Measurements from ENCODE around the gene HAUS5. TPM values are rescaled to one million over a fixed set of nuclear protein-coding genes. Genes with fewer than 3 reads are reported as not detected.

HAUS5 gene
- 42.5 and 43.1 TPM in 2 replicates for total RNA-seq

GRCh38 chr19:35612559-35613321 is at the start of gene HAUS5:
Gene HAUS5, plus strand, starts transcription at chr19:35612735. Its CDS starts 60 bp downstream, at chr19:35612795.
- Mint-ChIP-seq H3K27me3 (ENCODE audit: low read depth) (no peaks in the 10 kb centered on the region), H3K4me1 (ENCODE audit: low read depth) (peaks cover 20% of the 10 kb centered on the region), H3K9me3 (peaks cover 8% of the 10 kb centered on the region), H3K36me3 (ENCODE audit: low read depth) (peaks cover 15% of the 10 kb centered on the region), H3K27ac (peak within 1 kb of the TSS; percentile 83), H3K4me3 (ENCODE audit: low read depth) (peak within 1 kb of the TSS; percentile 81)
- DNase-seq (ENCODE audit: low spot score) = peak; percentile 94
- intact Hi-C loops (cut with micrococcal nuclease) = loop anchor here (1.0 kb wide), 3 partner anchors 16 to 67 kb away; partner anchors contain the start of gene TMEM147

DNA sequence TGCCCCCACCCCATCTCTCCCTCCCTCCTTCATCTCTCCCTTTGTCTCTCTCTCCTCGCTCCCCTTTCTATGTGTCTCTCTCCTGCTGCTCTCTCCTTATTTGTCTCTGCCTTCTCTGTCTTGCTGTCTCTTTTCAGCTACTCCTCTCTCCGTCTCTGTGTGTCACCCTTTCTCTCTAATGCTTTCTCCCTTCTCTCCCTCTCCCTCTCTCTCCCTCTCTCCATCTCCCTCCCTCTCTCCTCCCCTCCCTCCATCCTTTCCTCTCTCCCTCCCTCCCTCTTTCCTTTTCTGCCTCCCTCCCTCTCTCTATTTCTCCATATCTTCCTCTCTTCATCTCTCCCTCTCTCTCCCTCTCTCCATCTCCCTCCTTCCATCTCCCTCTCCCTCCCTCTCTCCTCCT is 49.8 kb upstream of the HAUS5 start:
- Mint-ChIP-seq H3K4me1 (ENCODE audit: low read depth) (no peaks in the 10 kb centered on the region), H3K36me3 (ENCODE audit: low read depth) (no peaks in the 10 kb centered on the region), H3K27ac (no peak overlapping the region), H3K27me3 (ENCODE audit: low read depth) (peaks cover 25% of the 10 kb centered on the region), H3K4me3 (ENCODE audit: low read depth) (no peak overlapping the region), H3K9me3 (no peaks in the 10 kb centered on the region)
- DNase-seq (ENCODE audit: low spot score) = no peak
- intact Hi-C loops (cut with micrococcal nuclease) = no loop called here

GRCh38 chr19:35563207-35563829 is 49.2 kb upstream of the HAUS5 start, which contains the start of gene ATP4A:
Gene ATP4A, minus strand, starts transcription at chr19:35563658. Its CDS starts 29 bp downstream, at chr19:35563629.
- no peak within 1 kb of the TSS for H3K4me3 Mint-ChIP-seq (ENCODE audit: low read depth)
- H3K27ac Mint-ChIP-seq = no peak within 1 kb of the TSS
- intact Hi-C loops (cut with micrococcal nuclease) = no loop called here
- peaks cover 23% of the 10 kb centered on the region for H3K27me3 Mint-ChIP-seq (ENCODE audit: low read depth)
- H3K9me3 Mint-ChIP-seq = no peaks in the 10 kb centered on the region
- no peak for DNase-seq (ENCODE audit: low spot score)
- H3K4me1 Mint-ChIP-seq (ENCODE audit: low read depth) = no peaks in the 10 kb centered on the region
- H3K36me3 Mint-ChIP-seq (ENCODE audit: low read depth) = no peaks in the 10 kb centered on the region

DNA sequence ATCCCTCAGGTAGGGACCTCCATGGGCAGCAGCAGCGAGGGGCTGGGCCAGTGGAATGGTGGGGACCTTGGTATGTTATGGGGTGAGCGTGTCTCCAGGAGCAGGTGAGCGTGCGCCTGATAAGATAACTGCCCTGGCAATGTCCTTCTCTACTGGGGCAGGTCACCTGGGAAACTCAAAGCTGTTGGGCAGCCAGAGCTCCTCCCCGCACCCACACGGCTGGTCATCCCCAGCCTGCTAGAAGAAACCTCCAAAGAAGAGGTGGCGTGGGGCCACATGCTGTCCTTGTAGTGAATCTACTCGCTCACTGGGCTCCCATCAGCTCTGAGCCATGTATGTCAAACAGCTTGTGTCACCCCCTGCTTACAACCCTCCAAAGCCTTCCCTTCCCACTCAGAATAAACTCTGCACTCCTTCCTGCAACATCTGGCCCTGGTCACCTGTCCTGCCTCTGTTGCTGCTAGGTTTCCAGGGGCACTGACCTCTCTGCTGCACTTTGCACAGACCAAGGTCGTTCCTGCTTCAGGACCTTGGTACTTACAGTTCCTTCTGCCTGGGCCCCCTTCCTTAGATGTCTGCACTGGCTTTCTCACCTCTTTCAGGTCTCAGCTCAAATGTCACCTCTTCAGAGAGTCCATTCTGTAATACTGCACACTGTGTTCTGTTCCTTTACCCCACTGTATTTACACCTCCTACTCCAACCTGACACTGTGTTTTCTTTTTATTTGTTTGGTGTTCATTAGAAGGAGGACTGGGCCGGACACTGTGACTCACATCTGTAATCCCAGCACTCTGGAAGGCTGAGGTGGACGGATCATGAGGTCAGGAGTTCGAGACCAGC is 47.3 kb upstream of the HAUS5 start:
- Mint-ChIP-seq H3K27ac (no peak overlapping the region), H3K4me1 (ENCODE audit: low read depth) (no peaks in the 10 kb centered on the region), H3K36me3 (ENCODE audit: low read depth) (no peaks in the 10 kb centered on the region), H3K27me3 (ENCODE audit: low read depth) (peaks cover 10% of the 10 kb centered on the region), H3K9me3 (no peaks in the 10 kb centered on the region), H3K4me3 (ENCODE audit: low read depth) (no peak overlapping the region)
- no peak for DNase-seq (ENCODE audit: low spot score)
- intact Hi-C loops (cut with micrococcal nuclease) = no loop called here

DNA sequence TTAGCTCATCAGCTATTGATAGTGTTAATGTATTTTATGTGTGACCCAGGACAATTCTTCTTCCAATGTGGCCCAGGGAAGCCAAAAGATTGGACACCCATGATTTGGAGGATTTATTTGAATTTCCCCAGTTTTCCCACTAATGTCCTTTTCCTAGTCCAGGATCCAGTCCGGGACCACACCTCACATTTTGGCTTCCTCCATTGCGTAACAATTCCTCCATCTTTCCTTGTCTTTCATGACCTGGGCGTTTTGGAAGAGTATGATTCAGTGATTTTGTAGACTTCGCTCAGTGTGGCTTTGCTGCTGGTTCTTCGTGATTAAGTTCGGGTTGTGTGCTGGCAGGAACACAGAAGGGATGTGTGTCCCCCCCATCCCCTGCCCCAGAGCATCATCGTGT is 45.8 kb upstream of the HAUS5 start:
- Mint-ChIP-seq H3K9me3 (no peaks in the 10 kb centered on the region), H3K4me3 (ENCODE audit: low read depth) (no peak overlapping the region), H3K4me1 (ENCODE audit: low read depth) (peaks cover 2% of the 10 kb centered on the region), H3K36me3 (ENCODE audit: low read depth) (no peaks in the 10 kb centered on the region), H3K27ac (no peak overlapping the region), H3K27me3 (ENCODE audit: low read depth) (peaks cover 10% of the 10 kb centered on the region)
- no peak for DNase-seq (ENCODE audit: low spot score)
- intact Hi-C loops (cut with micrococcal nuclease) = no loop called here

DNA sequence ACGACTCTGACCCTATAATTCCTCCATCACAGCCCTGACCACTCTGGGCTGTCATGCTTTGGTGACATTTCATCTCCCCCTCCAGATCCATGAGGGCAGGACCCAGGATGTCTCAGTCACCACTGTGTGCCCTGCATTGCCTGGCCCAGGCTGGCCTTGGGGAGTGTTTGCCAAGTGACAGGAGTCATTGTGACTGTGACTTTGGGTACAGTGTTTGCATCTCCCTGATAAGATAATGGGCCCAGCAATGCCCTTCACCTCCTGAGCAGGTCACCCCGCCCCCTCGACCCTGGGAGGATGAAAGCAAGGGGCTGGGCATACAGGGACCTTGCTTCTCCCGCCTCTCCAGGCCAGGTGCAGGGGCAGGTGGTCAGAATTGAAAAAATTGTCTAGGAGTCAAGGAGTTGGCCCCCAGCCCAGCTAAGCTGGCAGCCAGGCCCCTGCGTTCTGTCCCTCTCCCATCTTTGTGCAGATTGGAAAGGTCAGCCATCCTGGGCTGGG is 43.2 kb upstream of the HAUS5 start:
- H3K27ac Mint-ChIP-seq = no peak overlapping the region
- intact Hi-C loops (cut with micrococcal nuclease) = no loop called here
- H3K4me3 Mint-ChIP-seq (ENCODE audit: low read depth) = no peak overlapping the region
- DNase-seq (ENCODE audit: low spot score) = no peak
- peaks cover 13% of the 10 kb centered on the region for H3K27me3 Mint-ChIP-seq (ENCODE audit: low read depth)
- H3K9me3 Mint-ChIP-seq = no peaks in the 10 kb centered on the region
- no peaks in the 10 kb centered on the region for H3K36me3 Mint-ChIP-seq (ENCODE audit: low read depth)
- peaks cover 2% of the 10 kb centered on the region for H3K4me1 Mint-ChIP-seq (ENCODE audit: low read depth)

DNA sequence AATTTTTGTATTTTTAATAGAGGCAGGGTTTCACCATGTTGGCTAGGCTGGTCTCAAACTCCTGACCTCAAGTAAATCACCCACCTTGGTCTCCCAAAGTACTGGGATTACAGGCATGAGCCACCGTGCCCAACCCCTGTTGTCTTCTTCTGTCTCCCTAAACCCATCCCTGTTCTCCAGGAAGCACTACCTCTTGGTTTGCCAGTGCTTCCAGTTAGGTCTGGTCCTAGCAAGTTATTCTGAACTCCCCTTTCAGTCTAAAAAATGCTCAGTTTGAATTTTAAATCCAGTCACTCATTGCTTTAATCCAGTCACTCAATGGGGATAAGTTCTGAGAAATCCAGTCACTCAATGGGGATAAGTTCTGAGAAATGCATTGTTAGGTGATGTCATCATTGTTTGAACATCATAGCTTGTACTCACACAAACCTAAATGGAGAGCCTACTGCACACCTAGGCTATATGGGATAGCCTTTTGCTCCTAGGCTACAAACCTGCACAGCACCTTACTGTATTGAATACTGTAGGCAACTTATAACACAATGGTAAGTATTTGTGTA is 41.0 kb upstream of the HAUS5 start:
- Mint-ChIP-seq H3K27me3 (ENCODE audit: low read depth) (peaks cover 13% of the 10 kb centered on the region), H3K9me3 (peaks cover 18% of the 10 kb centered on the region), H3K4me3 (ENCODE audit: low read depth) (no peak overlapping the region), H3K36me3 (ENCODE audit: low read depth) (peaks cover 8% of the 10 kb centered on the region), H3K4me1 (ENCODE audit: low read depth) (peaks cover 2% of the 10 kb centered on the region), H3K27ac (no peak overlapping the region)
- DNase-seq (ENCODE audit: low spot score) = no peak
- intact Hi-C loops (cut with micrococcal nuclease) = no loop called here

GRCh38 chr19:35577918-35578317 is 34.6 kb upstream of the HAUS5 start:
- intact Hi-C loops (cut with micrococcal nuclease) = no loop called here
- Mint-ChIP-seq H3K9me3 (peaks cover 30% of the 10 kb centered on the region), H3K4me3 (ENCODE audit: low read depth) (no peak overlapping the region), H3K36me3 (ENCODE audit: low read depth) (peaks cover 8% of the 10 kb centered on the region), H3K4me1 (ENCODE audit: low read depth) (no peaks in the 10 kb centered on the region), H3K27ac (no peak overlapping the region), H3K27me3 (ENCODE audit: low read depth) (peaks cover 2% of the 10 kb centered on the region)
- no peak for DNase-seq (ENCODE audit: low spot score)

GRCh38 chr19:35578707-35579106 is 33.8 kb upstream of the HAUS5 start:
- Mint-ChIP-seq H3K4me1 (ENCODE audit: low read depth) (no peaks in the 10 kb centered on the region), H3K27me3 (ENCODE audit: low read depth) (peaks cover 3% of the 10 kb centered on the region), H3K27ac (no peak overlapping the region), H3K4me3 (ENCODE audit: low read depth) (no peak overlapping the region), H3K9me3 (peaks cover 30% of the 10 kb centered on the region), H3K36me3 (ENCODE audit: low read depth) (peaks cover 8% of the 10 kb centered on the region)
- DNase-seq (ENCODE audit: low spot score) = no peak
- intact Hi-C loops (cut with micrococcal nuclease) = no loop called here

GRCh38 chr19:35582760-35583159 is 29.8 kb upstream of the HAUS5 start:
- Mint-ChIP-seq H3K4me1 (ENCODE audit: low read depth) (no peaks in the 10 kb centered on the region), H3K27me3 (ENCODE audit: low read depth) (peaks cover 12% of the 10 kb centered on the region), H3K9me3 (peaks cover 2% of the 10 kb centered on the region), H3K36me3 (ENCODE audit: low read depth) (no peaks in the 10 kb centered on the region), H3K4me3 (ENCODE audit: low read depth) (no peak overlapping the region), H3K27ac (no peak overlapping the region)
- intact Hi-C loops (cut with micrococcal nuclease) = no loop called here
- DNase-seq (ENCODE audit: low spot score) = no peak

GRCh38 chr19:35585848-35586247 is 26.7 kb upstream of the HAUS5 start, which contains the start of gene PMIS2:
Gene PMIS2, plus strand, starts transcription at chr19:35586173. Its CDS starts 87 bp downstream, at chr19:35586260.
- H3K36me3 Mint-ChIP-seq (ENCODE audit: low read depth) = no peaks in the 10 kb centered on the region
- DNase-seq (ENCODE audit: low spot score) = no peak
- intact Hi-C loops (cut with micrococcal nuclease) = no loop called here
- no peak within 1 kb of the TSS for H3K4me3 Mint-ChIP-seq (ENCODE audit: low read depth)
- H3K9me3 Mint-ChIP-seq = no peaks in the 10 kb centered on the region
- H3K4me1 Mint-ChIP-seq (ENCODE audit: low read depth) = no peaks in the 10 kb centered on the region
- no peak within 1 kb of the TSS for H3K27ac Mint-ChIP-seq
- H3K27me3 Mint-ChIP-seq (ENCODE audit: low read depth) = peaks cover 12% of the 10 kb centered on the region

DNA sequence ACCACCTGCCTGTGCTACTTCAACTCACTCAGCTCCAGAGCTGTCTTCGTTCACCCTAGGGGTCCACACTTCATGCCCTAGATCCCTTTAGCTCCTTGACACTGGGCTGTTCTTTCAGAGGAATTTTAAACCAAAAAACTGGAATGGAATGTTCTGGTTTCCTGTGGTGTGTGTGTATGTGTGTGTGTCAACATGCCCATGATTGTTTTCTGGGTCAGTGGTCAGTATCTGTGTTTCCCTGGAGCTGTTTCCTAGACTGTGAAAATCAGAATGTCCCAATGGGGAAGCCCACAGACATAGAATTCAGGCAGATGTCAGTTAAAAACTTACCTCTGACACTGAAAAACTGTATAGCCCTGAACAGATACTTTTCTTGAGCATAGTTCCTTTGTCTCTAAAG is 25.2 kb upstream of the HAUS5 start:
- no peaks in the 10 kb centered on the region for H3K36me3 Mint-ChIP-seq (ENCODE audit: low read depth)
- no peak overlapping the region for H3K27ac Mint-ChIP-seq
- no peak overlapping the region for H3K4me3 Mint-ChIP-seq (ENCODE audit: low read depth)
- intact Hi-C loops (cut with micrococcal nuclease) = no loop called here
- no peaks in the 10 kb centered on the region for H3K9me3 Mint-ChIP-seq
- no peaks in the 10 kb centered on the region for H3K4me1 Mint-ChIP-seq (ENCODE audit: low read depth)
- peaks cover 12% of the 10 kb centered on the region for H3K27me3 Mint-ChIP-seq (ENCODE audit: low read depth)
- no peak for DNase-seq (ENCODE audit: low spot score)

All from activated T-helper 2 cell treated with anti-CD3 and anti-CD28 coated beads, Interferon-gamma antibody, Interleukin-2, Interleukin-4, amounts not matched to agents 10 μg/mL and 5 μg/mL and 100 μg/mL, durations not matched to agents 14 hours and 24 hours and 36 hours (primary cell).